Esophagus (tissue), 2 donors: ENCODE results near the gene MAB21L3. TPM values are rescaled to one million over a fixed set of nuclear protein-coding genes. Genes with fewer than 3 reads are reported as not detected.

Source experiments
- H3K27ac ChIP-seq, 2 donors: one replicate each; pipeline ENCODE4 v1.5.1; 2013; ENCODE audit warnings: low read depth in 2 of 2, mild to moderate bottlenecking in 2 of 2, inconsistent platforms in 1 of 2, low read length in 1 of 2, moderate library complexity in 1 of 2
- H3K27me3 ChIP-seq, 2 donors: one replicate each; pipeline ENCODE4 v1.6.1; 2013; ENCODE audit warnings: low read length in 2 of 2, control low read depth in 1 of 2, mild to moderate bottlenecking in 1 of 2; ENCODE audit not compliant: insufficient read depth in 2 of 2, control insufficient read depth in 1 of 2
- H3K36me3 ChIP-seq, 2 donors: one replicate each; pipeline ENCODE4 v1.6.1; 2013; ENCODE audit warnings: low read length in 1 of 2; ENCODE audit not compliant: control insufficient read depth in 2 of 2, insufficient read depth in 2 of 2
- H3K4me1 ChIP-seq, 2 donors: one replicate each; pipeline ENCODE4 v1.6.1; 2013; ENCODE audit warnings: low read length in 1 of 2; ENCODE audit not compliant: control insufficient read depth in 2 of 2, insufficient read depth in 2 of 2
- H3K4me3 ChIP-seq, 2 donors: one replicate each; pipeline ENCODE4 v1.5.1; 2013; ENCODE audit warnings: low read length in 2 of 2, mild to moderate bottlenecking in 2 of 2, low read depth in 1 of 2, moderate library complexity in 1 of 2
- H3K9me3 ChIP-seq, 2 donors: one replicate each; pipeline ENCODE4 v1.6.1; 2013; ENCODE audit warnings: mild to moderate bottlenecking in 2 of 2, low read depth in 1 of 2, low read length in 1 of 2, moderate library complexity in 1 of 2; ENCODE audit not compliant: control insufficient read depth in 2 of 2, insufficient read depth in 1 of 2
- WGBS, 2 donors: extraction: QIAGEN DNeasy Blood & Tissue Kit; methylation state at CpG; one replicate each; pipeline ENCODE4 v1.1.7; 2013; 5-methylcytosine and 5-hydroxymethylcytosine counted together
- polyA plus RNA-seq, 2 donors: library from polyadenylated mRNA; stranded (reverse); fragments of 200-250 nt; gene quantifications; one replicate each; pipeline ENCODE4 v1.2.3, GENCODE V29; 2013
- donor health status: healthy with polysubstance abuse.
- donor health status: Bipolar disorder and iron deficiency.

The MAB21L3 gene
- polyA plus RNA-seq, 2 donors, result 2.8 to 7.8 TPM

- no peak overlapping the region for H3K4me3 ChIP-seq
- no peaks in the 10 kb centered on the region for H3K9me3 ChIP-seq
- 39 to 51% methylated on average over 2 of the region's 2 CpGs for WGBS, 2 donors
- H3K4me1 ChIP-seq, result no peaks in the 10 kb centered on the region
- H3K36me3 ChIP-seq, result no peaks in the 10 kb centered on the region
- H3K27me3 ChIP-seq, result no peaks in the 10 kb centered on the region
- H3K27ac ChIP-seq, result no peak overlapping the region
Observed at GRCh38 chr1:116179419-116179818, 68.2 kb downstream of the MAB21L3 start.

GRCh38 chr1:116179964-116180363 is 68.8 kb downstream of the MAB21L3 start:
- Histone ChIP-seq H3K4me3 (no peak overlapping the region), H3K4me1 (no peaks in the 10 kb centered on the region), H3K36me3 (no peaks in the 10 kb centered on the region), H3K27me3 (no peaks in the 10 kb centered on the region), H3K9me3 (no peaks in the 10 kb centered on the region), H3K27ac (no peak overlapping the region)
- 72 to 82% methylated on average over 3 of the region's 3 CpGs for WGBS, 2 donors

- Histone ChIP-seq H3K27me3 (no peaks in the 10 kb centered on the region), H3K36me3 (no peaks in the 10 kb centered on the region), H3K27ac (no peak overlapping the region), H3K4me1 (no peaks in the 10 kb centered on the region), H3K4me3 (no peak overlapping the region), H3K9me3 (no peaks in the 10 kb centered on the region)
- WGBS, 2 donors, result 76 to 78% methylated on average over 3 of the region's 3 CpGs
Observed at GRCh38 chr1:116182019-116182714, 71.0 kb downstream of the MAB21L3 start.

Other genes starting within 250 kb of the MAB21L3 start
- 1 to 10 TPM; 3.1 to 5.1 TPM for gene SLC22A15, start 134.9 kb upstream of the MAB21L3 start, polyA plus RNA-seq